ENCODE measurements around the gene BMP2. TPM values are rescaled to one million over a fixed set of nuclear protein-coding genes. Genes with fewer than 3 reads are reported as not detected.

BMP2 gene
- total RNA-seq, 2 donors from 2014 or later, result 13.5 to 14.8 TPM

- intact Hi-C loops (cut with DNase I), result loop anchor here (10.0 kb wide), 1 partner anchor 180 kb away; no protein-coding TSS in a partner anchor
- no peak overlapping the region for H3K27ac ChIP-seq
- no peaks in the 10 kb centered on the region for H3K36me3 ChIP-seq (replicated peaks in 1 of 2; ENCODE audit: insufficient read depth in 1 of 2, low read depth in 2 of 2)
- H3K27me3 ChIP-seq, result peaks cover 0 to 9% of the 10 kb centered on the region in 2 donors
- TF ChIP-seq POLR2A (IDR thresholded peaks at IDR 0.05) (no peak), CTCF (IDR thresholded peaks at IDR 0.05) (no peak)
- WGBS, 2 donors, result 35 to 44% methylated on average over 4 of the region's 4 CpGs
- H3K4me1 ChIP-seq, result no peaks in the 10 kb centered on the region
- no peak overlapping the region for H3K4me3 ChIP-seq
- DNase-seq (no peak), ATAC-seq (no peak)
- no peaks in the 10 kb centered on the region for H3K9me3 ChIP-seq
These were observed 47.5 kb downstream of the BMP2 start for GRCh38 chr20:6814945-6815344.

GRCh38 chr20:6818033-6818808, 50.7 kb downstream of the BMP2 start:
- WGBS, 2 donors, result 53 to 59% methylated on average over 7 of the region's 7 CpGs
- Histone ChIP-seq H3K27ac (no peak overlapping the region), H3K36me3 (replicated peaks in 1 of 2; ENCODE audit: insufficient read depth in 1 of 2, low read depth in 2 of 2) (no peaks in the 10 kb centered on the region), H3K4me1 (no peaks in the 10 kb centered on the region), H3K4me3 (no peak overlapping the region), H3K27me3 (peaks cover 0 to 9% of the 10 kb centered on the region in 2 donors), H3K9me3 (no peaks in the 10 kb centered on the region)
- DNase-seq (no peak), ATAC-seq (no peak)
- intact Hi-C loops (cut with DNase I), result loop anchor here (10.0 kb wide), 1 partner anchor 183 kb away; no protein-coding TSS in a partner anchor
- TF ChIP-seq CTCF (IDR thresholded peaks at IDR 0.05) (no peak), POLR2A (IDR thresholded peaks at IDR 0.05) (no peak)

- Histone ChIP-seq H3K36me3 (replicated peaks in 1 of 2; ENCODE audit: insufficient read depth in 1 of 2, low read depth in 2 of 2) (no peaks in the 10 kb centered on the region), H3K27ac (no peak overlapping the region), H3K4me3 (no peak overlapping the region), H3K9me3 (no peaks in the 10 kb centered on the region), H3K4me1 (no peaks in the 10 kb centered on the region), H3K27me3 (peaks cover 0 to 9% of the 10 kb centered on the region in 2 donors)
- no peak for TF ChIP-seq POLR2A (IDR thresholded peaks at IDR 0.05)
- TF ChIP-seq CTCF (IDR thresholded peaks at IDR 0.05), result peak in 6 of 7 experiments; percentile 29 to 83 (median 62)
- DNase-seq (peak; percentile 26 to 51 (median 35)), ATAC-seq (peak; percentile 77)
- intact Hi-C loops (cut with DNase I), result loop anchor here (10.0 kb wide), 1 partner anchor 185 kb away; no protein-coding TSS in a partner anchor
- 22 to 30% methylated on average over 2 of the region's 2 CpGs for WGBS, 2 donors
These were observed 52.1 kb downstream of the BMP2 start for GRCh38 chr20:6819599-6819998.

- TF ChIP-seq POLR2A (IDR thresholded peaks at IDR 0.05) (no peak), CTCF (IDR thresholded peaks at IDR 0.05) (no peak)
- Histone ChIP-seq H3K36me3 (replicated peaks in 1 of 2; ENCODE audit: insufficient read depth in 1 of 2, low read depth in 2 of 2) (no peaks in the 10 kb centered on the region), H3K4me1 (peaks cover 3% of the 10 kb centered on the region), H3K27ac (no peak overlapping the region), H3K27me3 (no peaks in the 10 kb centered on the region), H3K9me3 (no peaks in the 10 kb centered on the region), H3K4me3 (no peak overlapping the region)
- 68 to 73% methylated on average over 5 of the region's 5 CpGs for WGBS, 2 donors
- ATAC-seq (no peak), DNase-seq (no peak)
- intact Hi-C loops (cut with DNase I), result loop anchor here (10.0 kb wide), 1 partner anchor 1040 kb away; no protein-coding TSS in a partner anchor
These were observed 56.9 kb downstream of the BMP2 start for GRCh38 chr20:6824401-6824800.

Measured in body of pancreas (tissue), 4 donors.